A549 (cell line): ENCODE measurements around the gene KLHDC3. TPM values are rescaled to one million over a fixed set of nuclear protein-coding genes. Genes with fewer than 3 reads are reported as not detected.

Source experiments
- ATAC-seq, 2 experiments: fragments of 200-7000 bp in 1 of 2; fragments of >200 bp in 1 of 2; cut with Nextera tagmentation in 1 of 2; cut with Tn5 transposase in 1 of 2; 3 replicates each; pipeline versions ENCODE4 v1.8.0 to v1.9.1; 2018 to 2020; ENCODE audit warnings: mild to moderate bottlenecking in 1 of 2, moderate library complexity in 1 of 2
- CTCF ChIA-PET: fragments of 300-600 bp; sonication (Branson Sonifier 250); formaldehyde crosslinking; extraction: SDS; loops from one replicate; lab custom pipeline; 2021; ENCODE audit warnings: antibody characterized with exemption, inconsistent platforms; lab: Yijun Ruan, JAX
- POLR2A ChIA-PET: fragments of 350-600 bp; formaldehyde crosslinking; extraction: SDS; loops from one replicate; lab custom pipeline; 2021; ENCODE audit warnings: antibody characterized with exemption, inconsistent platforms; lab: Yijun Ruan, JAX
- DNase-seq, 2 experiments: peaks; one replicate each; pipeline versions ENCODE4 v3.0.0 to v3.0.0-alpha.2; 2011 to 2016; ENCODE audit warnings: low read depth in 1 of 2, low spot score in 1 of 2
- FAIRE-seq: peaks from 2 replicates; lab custom pipeline; 2011; peaks lifted over from hg19 to GRCh38; lab: Jason Lieb, UNC
- H3K27ac ChIP-seq, 2 experiments: fragments of >200 bp; sonication (Bioruptor Twin); formaldehyde crosslinking; 3 replicates each; pipeline ENCODE4 v1.5.1; 2016 to 2017
- H3K4me1 ChIP-seq: fragments of >200 bp; sonication (Bioruptor Twin); formaldehyde crosslinking; 3 replicates; pipeline ENCODE4 v1.6.1; 2016
- H3K4me2 ChIP-seq: fragments of >200 bp; sonication (Bioruptor Twin); formaldehyde crosslinking; 3 replicates; pipeline ENCODE4 v1.6.1; 2016
- H3K4me3 ChIP-seq: fragments of >200 bp; sonication (Bioruptor Twin); formaldehyde crosslinking; 3 replicates; pipeline ENCODE4 v1.5.1; 2016
- H3K9me3 ChIP-seq: fragments of >200 bp; sonication (Bioruptor Twin); formaldehyde crosslinking; 3 replicates; pipeline ENCODE4 v1.6.1; 2016
- ATOH8 ChIP-seq: fragments of 250-450 bp; sonication (Bioruptor Pico); IDR thresholded peaks from 2 replicates; pipeline ENCODE4 v1.5.0; 2020; ENCODE audit warnings: low read depth, mild to moderate bottlenecking, moderate library complexity
- BCL3 ChIP-seq: fragments of >200 bp; sonication (Bioruptor Twin); formaldehyde crosslinking; IDR thresholded peaks from 3 replicates; pipeline ENCODE4 v1.6.1; 2016
- BHLHE40 ChIP-seq: IDR thresholded peaks from 2 replicates; pipeline ENCODE4 v1.6.1; 2012; ENCODE audit warnings: low read depth, low read length, inconsistent platforms
- CBX2 ChIP-seq: fragments of 200-600 bp; sonication (generic); IDR thresholded peaks from 2 replicates; pipeline ENCODE4 v1.6.1; 2016; ENCODE audit warnings: low read depth, mild to moderate bottlenecking, borderline replicate concordance
- CBX8 ChIP-seq: fragments of 200-600 bp; sonication (generic); IDR thresholded peaks from 2 replicates; pipeline ENCODE4 v1.6.1; 2016
- EHF ChIP-seq: fragments of 250-450 bp; sonication (Bioruptor Pico); IDR thresholded peaks from 2 replicates; pipeline ENCODE4 v1.5.0; 2020; ENCODE audit warnings: mild to moderate bottlenecking
- FOSB ChIP-seq: fragments of 250-450 bp; sonication (Bioruptor Pico); IDR thresholded peaks from 2 replicates; pipeline ENCODE4 v1.5.0; 2020; ENCODE audit warnings: mild to moderate bottlenecking, moderate library complexity
- FOXS1 ChIP-seq: fragments of 250-450 bp; sonication (Bioruptor Pico); IDR thresholded peaks from 2 replicates; pipeline ENCODE4 v1.5.0; 2020; ENCODE audit warnings: mild to moderate bottlenecking, moderate library complexity
- GATA3 ChIP-seq: IDR thresholded peaks from 2 replicates; pipeline ENCODE4 v1.6.1; 2012; ENCODE audit warnings: borderline replicate concordance
- HDAC2 ChIP-seq: fragments of 200-600 bp; sonication (generic); IDR thresholded peaks from 2 replicates; pipeline ENCODE4 v1.6.1; 2016
- HOXA7 ChIP-seq: fragments of 250-450 bp; sonication (Bioruptor Pico); IDR thresholded peaks from 2 replicates; pipeline ENCODE4 v1.5.0; 2020; ENCODE audit warnings: mild to moderate bottlenecking, moderate library complexity
- HOXB5 ChIP-seq: fragments of 250-450 bp; sonication (Bioruptor Pico); IDR thresholded peaks from 2 replicates; pipeline ENCODE4 v1.5.0; 2020; ENCODE audit warnings: mild to moderate bottlenecking, moderate library complexity
- JUN ChIP-seq, 2 experiments: fragments of >200 bp; sonication (Bioruptor Twin); formaldehyde crosslinking; IDR thresholded peaks; 2 replicates in 1 of 2; 3 replicates in 1 of 2; pipeline ENCODE4 v1.6.1; 2016 to 2017
- KDM1A ChIP-seq: fragments of 200-600 bp; sonication (generic); IDR thresholded peaks from 2 replicates; pipeline ENCODE4 v1.6.1; 2016; ENCODE audit warnings: low read depth, mild to moderate bottlenecking
- MAFK ChIP-seq: fragments of 450-650 bp; IDR thresholded peaks from 2 replicates; pipeline ENCODE4 v1.6.1; 2014; ENCODE audit not compliant: partially characterized antibody
- NFE2L2 ChIP-seq: fragments of 150-350 bp; conservative IDR thresholded peaks from 2 replicates; pipeline ENCODE4 v1.6.1; 2014; ENCODE audit warnings: low read length
- NR3C1 ChIP-seq: fragments of >200 bp; sonication (Bioruptor Twin); formaldehyde crosslinking; IDR thresholded peaks from 3 replicates; pipeline ENCODE4 v1.6.1; 2017
- PHF8 ChIP-seq: fragments of 200-600 bp; sonication (generic); IDR thresholded peaks from 2 replicates; pipeline ENCODE4 v1.6.1; 2016; ENCODE audit warnings: low read depth, mild to moderate bottlenecking, antibody characterized with exemption, moderate library complexity, borderline replicate concordance
- POLR2A ChIP-seq: IDR thresholded peaks from 2 replicates; pipeline ENCODE4 v1.6.1; 2012; ENCODE audit warnings: mild to moderate bottlenecking, low read length
- REST ChIP-seq: fragments of 200-600 bp; sonication (generic); IDR thresholded peaks from 2 replicates; pipeline ENCODE4 v1.6.1; 2016; ENCODE audit warnings: antibody characterized with exemption, mild to moderate bottlenecking, moderate library complexity
- RFX5 ChIP-seq: fragments of 450-650 bp; IDR thresholded peaks from 2 replicates; pipeline ENCODE4 v1.7.1; 2014; ENCODE audit warnings: antibody characterized with exemption, mild to moderate bottlenecking, moderate library complexity
- SMC3 ChIP-seq: fragments of >200 bp; sonication (Bioruptor Twin); formaldehyde crosslinking; IDR thresholded peaks from 3 replicates; pipeline ENCODE4 v1.6.1; 2018; ENCODE audit warnings: inconsistent platforms
- ZNF302 ChIP-seq: fragments of 250-450 bp; sonication (Bioruptor Pico); IDR thresholded peaks from 2 replicates; pipeline ENCODE4 v1.9.0; 2021; ENCODE audit warnings: inconsistent platforms, mild to moderate bottlenecking, moderate library complexity
- ZSCAN20 ChIP-seq: fragments of 250-450 bp; sonication (Bioruptor Pico); IDR thresholded peaks from 2 replicates; pipeline ENCODE4 v1.8.0; 2022; ENCODE audit warnings: mild to moderate bottlenecking, moderate library complexity
- WGBS: methylation state at CpG from one replicate; pipeline ENCODE4 v1.1.6; 2017; ENCODE audit errors: missing lambda C conversion rate; 5-methylcytosine and 5-hydroxymethylcytosine counted together
- polyA plus RNA-seq, 4 experiments: library from polyadenylated mRNA; depleted of rRNA in 3 of 4; stranded (reverse); fragments of >200 nt; fragmentation: RNase III in 1 of 4; extraction: RNeasy Plus Mini Kit Qiagen cat#74134 plus additional on column Dnase treatment in 1 of 4; gene quantifications; 2 replicates in 3 of 4; 3 replicates in 1 of 4; pipeline ENCODE4 v1.2.3, GENCODE V29; 2011 to 2017

Gene KLHDC3
- polyA plus RNA-seq, 2 of the 4 experiments (the other 2 are of a cell fraction): 18.8 to 28.0 TPM

- peak; percentile 95 to 97 for ATAC-seq
- TF ChIP-seq HOXA7: no peak
- TF ChIP-seq POLR2A: peak; percentile 92
- no peak for TF ChIP-seq ZSCAN20 (CRISPR knock-in tag)
- no peak for TF ChIP-seq NFE2L2
- no peak for TF ChIP-seq CBX2
- TF ChIP-seq MAFK: no peak
- no peak for TF ChIP-seq KDM1A
- peak; percentile 28; the same call in 1 of the 2 replicates for TF ChIP-seq PHF8
- TF ChIP-seq GATA3: no peak
- TF ChIP-seq JUN (IDR thresholded peaks at IDR 0.05): peak in 1 of 2 experiments; percentile 37; a peak in 1 of 5 replicates
- no peak for TF ChIP-seq EHF
- no peak for TF ChIP-seq FOXS1 (CRISPR knock-in tag)
- TF ChIP-seq FOSB (CRISPR knock-in tag): no peak
- TF ChIP-seq ATOH8 (CRISPR knock-in tag): no peak
- TF ChIP-seq HOXB5 (CRISPR knock-in tag): no peak
- TF ChIP-seq HDAC2: no peak
- no peak for TF ChIP-seq ZNF302 (CRISPR knock-in tag)
- TF ChIP-seq CBX8: no peak
- no peak for TF ChIP-seq REST
- no peak for TF ChIP-seq NR3C1
- no peak for TF ChIP-seq SMC3
- no peak for TF ChIP-seq BHLHE40
- peak; percentile 43; the same call in 1 of the 3 replicates for TF ChIP-seq BCL3
- peak; percentile 99 for TF ChIP-seq RFX5
- POLR2A ChIA-PET: interaction anchor here (0.5 to 1.9 kb wide), 20 partner anchors 9 to 493 kb away, joined by 3 to 15 read pairs (median 4); partner anchors contain the start of genes CNPY3, CUL7, KLC4 and KLHDC3
- Histone ChIP-seq H3K4me3 (peak within 1 kb of the TSS; percentile 67), H3K9me3 (no peaks in the 10 kb centered on the region), H3K4me1 (0 out of 3 replicates have a peak, but pooled peaks cover 11% of the 10 kb centered on the region), H3K4me2 (peak within 1 kb of the TSS; percentile 94), H3K27ac (peak within 1 kb of the TSS; percentile 80 to 93)
- under 1% methylated on average over 19 of the region's 59 CpGs for WGBS
- CTCF ChIA-PET: interaction anchor here (0.6 to 1.5 kb wide), 3 partner anchors 12 to 159 kb away, joined by 3 to 5 read pairs (median 5); no protein-coding TSS in a partner anchor
- FAIRE-seq: no peak
- DNase-seq: peak; percentile 92 to 97
These were observed 29.8 kb upstream of the KLHDC3 start, which contains the start of gene PPP2R5D for GRCh38 chr6:42984001-42984923. Gene PPP2R5D (plus strand): TSS chr6:42984570. CDS start chr6:42984678, 108 bp downstream.
